Activated CD4-positive, alpha-beta T cell treated with anti-CD3 and anti-CD28 coated beads for 24 hours (primary cell): ENCODE measurements around the gene SRSF12.

Experiments
- DNase-seq, 2 donors: peaks; one replicate each; pipeline ENCODE4 v3.0.0-alpha.2; 2020; ENCODE audit warnings: low read depth in 2 of 2

SRSF12 gene

GRCh38 chr6:89117211-89118108, at the start of gene SRSF12:
SRSF12 (minus strand) TSS chr6:89118071; CDS start chr6:89117887, 184 bp downstream.
- peak; percentile 7 to 12 for DNase-seq

- no peak for DNase-seq
Measured at GRCh38 chr6:89162047-89162371, 44.1 kb upstream of the SRSF12 start.

- no peak for DNase-seq
Measured at GRCh38 chr6:89161326-89162046, 43.6 kb upstream of the SRSF12 start.

- no peak for DNase-seq
Measured at GRCh38 chr6:89160331-89161092, 42.6 kb upstream of the SRSF12 start.

GRCh38 chr6:89154131-89154530, 36.3 kb upstream of the SRSF12 start:
- DNase-seq: no peak

- DNase-seq: peak in 1 of 2 donors; percentile 15
Measured at GRCh38 chr6:89148016-89148750, 30.3 kb upstream of the SRSF12 start.

- DNase-seq: peak; percentile 14 to 18
Measured at GRCh38 chr6:89146718-89147700, 29.1 kb upstream of the SRSF12 start.

- peak; percentile 53 to 61 for DNase-seq
Measured at GRCh38 chr6:89145956-89146717, 28.3 kb upstream of the SRSF12 start, which contains the start of gene PM20D2. PM20D2 (plus strand) TSS chr6:89146055; CDS start chr6:89146145, 90 bp downstream.

- no peak for DNase-seq
Measured at GRCh38 chr6:89145091-89145955, 27.5 kb upstream of the SRSF12 start.

GRCh38 chr6:89144354-89144906, 26.6 kb upstream of the SRSF12 start:
- no peak for DNase-seq

GRCh38 chr6:89140347-89141156, 22.7 kb upstream of the SRSF12 start:
- DNase-seq: no peak

GRCh38 chr6:89139509-89140346, 21.9 kb upstream of the SRSF12 start:
- no peak for DNase-seq

GRCh38 chr6:89138173-89138572, 20.3 kb upstream of the SRSF12 start:
- DNase-seq: no peak

- DNase-seq: no peak
Measured at GRCh38 chr6:89134723-89135122, 16.9 kb upstream of the SRSF12 start.

GRCh38 chr6:89133981-89134380, 16.1 kb upstream of the SRSF12 start:
- no peak for DNase-seq

- no peak for DNase-seq
Measured at GRCh38 chr6:89132057-89132456, 14.2 kb upstream of the SRSF12 start.
